Astrocyte (in vitro differentiated cells and primary cell): ENCODE results near the gene STRA6. TPM values are rescaled to one million over a fixed set of nuclear protein-coding genes. Genes with fewer than 3 reads are reported as not detected.
A peak's percentile ranks its signal among the peaks of the same experiment; 100 is the strongest.

Source experiments
- DNase-seq: peaks from one replicate; pipeline ENCODE4 v3.0.0-alpha.2; 2010; ENCODE audit warnings: low read depth
- FAIRE-seq: peaks from 2 replicates; lab custom pipeline; 2011; peaks lifted over from hg19 to GRCh38; lab: Jason Lieb, UNC
- H2AFZ ChIP-seq: 2 replicates; pipeline ENCODE4 v1.6.0; 2012; ENCODE audit warnings: low read depth, low read length, inconsistent platforms
- H3K27ac ChIP-seq: 2 replicates; pipeline ENCODE4 v1.5.1; 2011; ENCODE audit warnings: low read depth, low read length, inconsistent platforms
- H3K27me3 ChIP-seq: 2 replicates; pipeline ENCODE4 v1.6.0; 2011; ENCODE audit warnings: low read length, inconsistent platforms; ENCODE audit not compliant: insufficient read depth
- H3K36me3 ChIP-seq: 2 replicates; pipeline ENCODE4 v1.5.1; 2011; ENCODE audit warnings: low read length, inconsistent platforms; ENCODE audit not compliant: insufficient read depth
- H3K4me1 ChIP-seq: 2 replicates; pipeline ENCODE4 v1.5.1; 2011; ENCODE audit warnings: low read length, inconsistent platforms; ENCODE audit not compliant: insufficient read depth
- H3K4me2 ChIP-seq: 2 replicates; pipeline ENCODE4 v1.6.0; 2012; ENCODE audit warnings: low read length, inconsistent platforms
- H3K4me3 ChIP-seq: 2 replicates; pipeline ENCODE4 v1.5.1; 2011; ENCODE audit warnings: low read depth, mild to moderate bottlenecking, low read length, inconsistent platforms; ENCODE audit not compliant: insufficient read depth
- H3K79me2 ChIP-seq: 2 replicates; pipeline ENCODE4 v1.6.0; 2012; ENCODE audit warnings: mild to moderate bottlenecking, low read length, inconsistent platforms; ENCODE audit not compliant: insufficient read depth
- H3K9ac ChIP-seq: 2 replicates; pipeline ENCODE4 v1.6.0; 2012; ENCODE audit warnings: mild to moderate bottlenecking, low read length, inconsistent platforms
- H3K9me3 ChIP-seq: 2 replicates; pipeline ENCODE4 v1.5.1; 2012; ENCODE audit warnings: low read depth, mild to moderate bottlenecking, low read length, inconsistent platforms; ENCODE audit not compliant: insufficient read depth
- H4K20me1 ChIP-seq: 2 replicates; pipeline ENCODE4 v1.6.0; 2012; ENCODE audit warnings: low read length, inconsistent platforms; ENCODE audit not compliant: insufficient read depth
- H3K27ac Mint-ChIP-seq: one replicate; pipeline ENCODE4 v1.8.0; 2021; ENCODE audit warnings: mild to moderate bottlenecking, mixed read lengths; ENCODE audit not compliant: unreplicated experiment
- H3K27me3 Mint-ChIP-seq: one replicate; pipeline ENCODE4 v1.8.0; 2021; ENCODE audit warnings: low read depth, mixed read lengths; ENCODE audit not compliant: unreplicated experiment
- H3K36me3 Mint-ChIP-seq: one replicate; pipeline ENCODE4 v1.8.0; 2021; ENCODE audit warnings: low read depth, mixed read lengths; ENCODE audit not compliant: unreplicated experiment
- H3K4me1 Mint-ChIP-seq: one replicate; pipeline ENCODE4 v1.8.0; 2021; ENCODE audit warnings: low read depth, mixed read lengths; ENCODE audit not compliant: unreplicated experiment
- H3K4me3 Mint-ChIP-seq: one replicate; pipeline ENCODE4 v1.8.0; 2021; ENCODE audit warnings: mild to moderate bottlenecking, moderate library complexity, mixed read lengths; ENCODE audit not compliant: unreplicated experiment
- H3K9me3 Mint-ChIP-seq: one replicate; pipeline ENCODE4 v1.8.0; 2021; ENCODE audit warnings: mild to moderate bottlenecking, mixed read lengths; ENCODE audit not compliant: unreplicated experiment
- EZH2 ChIP-seq: IDR thresholded peaks from 2 replicates; pipeline ENCODE4 v1.6.1; 2012; ENCODE audit warnings: mild to moderate bottlenecking, low read length, inconsistent platforms; ENCODE audit not compliant: insufficient read depth
- total RNA-seq: library from RNA; stranded (reverse); gene quantifications from 2 replicates; pipeline ENCODE4 v1.2.1, GENCODE V29; 2021
- TF ChIP-seq, protein P1 (sequence below): IDR thresholded peaks from 2 replicates; pipeline ENCODE4 v1.5.1; 2011; ENCODE audit warnings: low read depth, mild to moderate bottlenecking, inconsistent platforms, low read length, moderate library complexity; ENCODE audit not compliant: insufficient read depth

The STRA6 gene
- total RNA-seq, 1 donor from 2014 or later, result 7.2 TPM

DNA sequence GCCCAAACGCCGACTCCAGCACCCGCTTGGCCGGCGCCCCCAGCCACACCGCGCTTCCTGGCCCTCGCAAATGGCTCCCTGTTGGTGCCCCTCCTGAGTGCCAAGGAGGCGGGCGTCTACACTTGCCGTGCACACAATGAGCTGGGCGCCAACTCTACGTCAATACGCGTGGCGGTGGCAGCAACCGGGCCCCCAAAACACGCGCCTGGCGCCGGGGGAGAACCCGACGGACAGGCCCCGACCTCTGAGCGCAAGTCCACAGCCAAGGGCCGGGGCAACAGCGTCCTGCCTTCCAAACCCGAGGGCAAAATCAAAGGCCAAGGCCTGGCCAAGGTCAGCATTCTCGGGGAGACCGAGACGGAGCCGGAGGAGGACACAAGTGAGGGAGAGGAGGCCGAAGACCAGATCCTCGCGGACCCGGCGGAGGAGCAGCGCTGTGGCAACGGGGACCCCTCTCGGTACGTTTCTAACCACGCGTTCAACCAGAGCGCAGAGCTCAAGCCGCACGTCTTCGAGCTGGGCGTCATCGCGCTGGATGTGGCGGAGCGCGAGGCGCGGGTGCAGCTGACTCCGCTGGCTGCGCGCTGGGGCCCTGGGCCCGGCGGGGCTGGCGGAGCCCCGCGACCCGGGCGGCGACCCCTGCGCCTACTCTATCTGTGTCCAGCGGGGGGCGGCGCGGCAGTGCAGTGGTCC is 68.7 kb downstream of the STRA6 start:
- Mint-ChIP-seq H3K36me3 (no peaks in the 10 kb centered on the region), H3K27ac (no peak overlapping the region), H3K4me1 (peaks cover 2% of the 10 kb centered on the region), H3K27me3 (peaks cover 70% of the 10 kb centered on the region), H3K9me3 (peaks cover 34% of the 10 kb centered on the region), H3K4me3 (no peak overlapping the region)
- no peak for TF ChIP-seq EZH2
- TF ChIP-seq, protein P1, sequence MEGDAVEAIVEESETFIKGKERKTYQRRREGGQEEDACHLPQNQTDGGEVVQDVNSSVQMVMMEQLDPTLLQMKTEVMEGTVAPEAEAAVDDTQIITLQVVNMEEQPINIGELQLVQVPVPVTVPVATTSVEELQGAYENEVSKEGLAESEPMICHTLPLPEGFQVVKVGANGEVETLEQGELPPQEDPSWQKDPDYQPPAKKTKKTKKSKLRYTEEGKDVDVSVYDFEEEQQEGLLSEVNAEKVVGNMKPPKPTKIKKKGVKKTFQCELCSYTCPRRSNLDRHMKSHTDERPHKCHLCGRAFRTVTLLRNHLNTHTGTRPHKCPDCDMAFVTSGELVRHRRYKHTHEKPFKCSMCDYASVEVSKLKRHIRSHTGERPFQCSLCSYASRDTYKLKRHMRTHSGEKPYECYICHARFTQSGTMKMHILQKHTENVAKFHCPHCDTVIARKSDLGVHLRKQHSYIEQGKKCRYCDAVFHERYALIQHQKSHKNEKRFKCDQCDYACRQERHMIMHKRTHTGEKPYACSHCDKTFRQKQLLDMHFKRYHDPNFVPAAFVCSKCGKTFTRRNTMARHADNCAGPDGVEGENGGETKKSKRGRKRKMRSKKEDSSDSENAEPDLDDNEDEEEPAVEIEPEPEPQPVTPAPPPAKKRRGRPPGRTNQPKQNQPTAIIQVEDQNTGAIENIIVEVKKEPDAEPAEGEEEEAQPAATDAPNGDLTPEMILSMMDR, result peak; percentile 1
- FAIRE-seq (no peak), DNase-seq (no peak)
- Histone ChIP-seq H3K4me1 (peaks cover 32% of the 10 kb centered on the region), H3K9me3 (peaks cover 18% of the 10 kb centered on the region), H3K4me2 (no peak overlapping the region), H3K27me3 (peaks cover 58% of the 10 kb centered on the region), H3K36me3 (no peaks in the 10 kb centered on the region), H3K27ac (no peak overlapping the region), H2AFZ (no peak overlapping the region), H3K79me2 (no peaks in the 10 kb centered on the region), H3K9ac (no peak overlapping the region), H4K20me1 (no peaks in the 10 kb centered on the region), H3K4me3 (no peak overlapping the region)

DNA sequence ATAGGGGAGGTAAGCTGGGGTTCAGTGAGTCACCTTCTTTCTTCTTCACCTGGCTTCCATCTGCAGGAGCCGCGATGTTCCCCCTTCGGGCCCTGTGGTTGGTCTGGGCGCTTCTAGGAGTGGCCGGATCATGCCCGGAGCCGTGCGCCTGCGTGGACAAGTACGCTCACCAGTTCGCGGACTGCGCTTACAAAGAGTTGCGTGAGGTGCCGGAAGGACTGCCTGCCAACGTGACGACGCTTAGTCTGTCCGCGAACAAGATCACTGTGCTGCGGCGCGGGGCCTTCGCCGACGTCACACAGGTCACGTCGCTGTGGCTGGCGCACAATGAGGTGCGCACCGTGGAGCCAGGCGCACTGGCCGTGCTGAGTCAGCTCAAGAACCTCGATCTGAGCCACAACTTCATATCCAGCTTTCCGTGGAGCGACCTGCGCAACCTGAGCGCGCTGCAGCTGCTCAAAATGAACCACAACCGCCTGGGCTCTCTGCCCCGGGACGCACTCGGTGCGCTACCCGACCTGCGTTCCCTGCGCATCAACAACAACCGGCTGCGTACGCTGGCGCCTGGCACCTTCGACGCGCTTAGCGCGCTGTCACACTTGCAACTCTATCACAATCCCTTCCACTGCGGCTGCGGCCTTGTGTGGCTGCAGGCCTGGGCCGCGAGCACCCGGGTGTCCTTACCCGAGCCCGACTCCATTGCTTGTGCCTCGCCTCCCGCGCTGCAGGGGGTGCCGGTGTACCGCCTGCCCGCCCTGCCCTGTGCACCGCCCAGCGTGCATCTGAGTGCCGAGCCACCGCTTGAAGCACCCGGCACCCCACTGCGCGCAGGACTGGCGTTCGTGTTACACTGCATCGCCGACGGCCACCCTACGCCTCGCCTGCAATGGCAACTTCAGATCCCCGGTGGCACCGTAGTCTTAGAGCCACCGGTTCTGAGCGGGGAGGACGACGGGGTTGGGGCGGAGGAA is 69.6 kb downstream of the STRA6 start:
- Mint-ChIP-seq H3K27me3 (peaks cover 68% of the 10 kb centered on the region), H3K27ac (no peak overlapping the region), H3K4me1 (peaks cover 2% of the 10 kb centered on the region), H3K36me3 (no peaks in the 10 kb centered on the region), H3K9me3 (peaks cover 34% of the 10 kb centered on the region), H3K4me3 (no peak overlapping the region)
- FAIRE-seq (no peak), DNase-seq (no peak)
- peaks cover 18% of the 10 kb centered on the region for H3K9me3 ChIP-seq
- no peak overlapping the region for H3K27ac ChIP-seq
- no peaks in the 10 kb centered on the region for H4K20me1 ChIP-seq
- no peak overlapping the region for H3K9ac ChIP-seq
- peaks cover 36% of the 10 kb centered on the region for H3K4me1 ChIP-seq
- peak overlapping the region; percentile 18 for H2AFZ ChIP-seq
- TF ChIP-seq, protein P1, result no peak
- TF ChIP-seq EZH2, result peak; percentile 49
- H3K79me2 ChIP-seq, result no peaks in the 10 kb centered on the region
- no peaks in the 10 kb centered on the region for H3K36me3 ChIP-seq
- H3K4me2 ChIP-seq, result peak overlapping the region; percentile 10
- H3K27me3 ChIP-seq, result peaks cover 66% of the 10 kb centered on the region
- no peak overlapping the region for H3K4me3 ChIP-seq
